Measurements from ENCODE around the gene IP6K1.
"Not testable (repeated sequence)": the region's sequence is repeated elsewhere in the genome, so short reads cannot be mapped to it uniquely, and the experiment has no call there.

The IP6K1 gene

DNA sequence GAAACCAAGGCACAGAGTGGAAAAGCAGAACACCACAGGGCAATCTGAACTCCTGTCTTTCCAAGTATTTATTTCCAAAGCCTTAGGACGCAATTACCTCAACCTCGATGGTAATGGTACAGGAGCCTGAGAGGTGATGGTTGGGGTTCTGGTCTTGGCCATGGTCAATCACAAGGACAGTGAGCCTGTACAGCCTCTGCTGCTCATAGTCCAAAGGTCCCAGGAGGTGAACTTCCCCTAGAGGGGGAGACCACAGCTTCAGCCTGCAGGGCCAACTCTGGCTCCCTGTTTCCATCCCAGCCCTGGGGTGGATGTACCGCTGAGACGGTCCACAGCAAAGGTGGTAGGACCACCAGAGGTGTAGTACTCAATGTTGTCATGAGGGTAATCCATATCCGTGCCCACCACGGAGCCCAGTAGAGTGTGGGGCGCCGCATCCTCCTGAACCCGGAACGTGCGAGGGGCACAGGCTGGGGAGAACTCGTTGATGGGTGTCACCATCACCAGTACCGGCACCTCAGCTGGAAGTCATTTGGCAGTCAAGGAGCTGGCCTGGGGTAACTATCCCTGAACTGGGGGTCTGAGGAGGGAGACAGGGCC, 7.2 kb upstream of the IP6K1 start:
- DNase-seq (ENCODE audit: low read depth): no peak

DNA sequence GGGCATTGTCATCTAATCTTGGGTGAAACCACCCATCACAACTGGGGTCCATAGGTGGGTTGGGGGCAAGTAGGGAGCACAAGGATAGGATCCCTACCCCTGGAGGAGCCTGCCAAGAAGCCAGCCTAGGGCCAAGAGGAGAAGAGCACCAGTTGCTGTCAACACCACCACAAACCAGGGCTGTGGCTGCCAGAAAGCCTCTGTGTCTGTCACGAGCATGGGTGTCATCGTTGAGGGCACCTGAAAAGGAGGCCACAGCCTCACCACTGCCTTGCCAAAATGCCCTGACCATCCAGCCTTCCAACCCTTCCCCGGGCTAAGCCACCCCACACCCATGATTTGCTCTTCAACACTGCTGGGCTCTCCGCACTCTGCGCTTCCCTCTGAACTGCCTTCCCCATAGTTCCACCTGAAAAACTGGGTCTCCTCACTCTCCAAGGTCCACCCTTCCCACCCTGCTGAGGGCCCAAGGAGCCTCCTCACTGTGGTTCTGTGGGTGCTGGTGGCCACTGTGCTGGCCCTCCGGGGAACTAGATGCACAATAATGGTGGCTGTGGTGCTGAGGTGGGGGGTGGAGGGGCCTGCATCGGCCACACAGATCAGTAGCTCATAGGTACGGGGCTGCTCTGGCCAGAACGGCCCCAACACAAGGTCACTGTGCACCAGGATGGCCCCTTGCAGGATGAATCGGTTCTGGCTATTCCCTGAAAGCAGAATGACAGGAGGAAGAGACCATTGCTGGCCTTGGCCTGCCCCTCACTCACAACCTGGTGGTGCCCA, 6.2 kb upstream of the IP6K1 start:
- no peak for DNase-seq (ENCODE audit: low read depth)

DNA sequence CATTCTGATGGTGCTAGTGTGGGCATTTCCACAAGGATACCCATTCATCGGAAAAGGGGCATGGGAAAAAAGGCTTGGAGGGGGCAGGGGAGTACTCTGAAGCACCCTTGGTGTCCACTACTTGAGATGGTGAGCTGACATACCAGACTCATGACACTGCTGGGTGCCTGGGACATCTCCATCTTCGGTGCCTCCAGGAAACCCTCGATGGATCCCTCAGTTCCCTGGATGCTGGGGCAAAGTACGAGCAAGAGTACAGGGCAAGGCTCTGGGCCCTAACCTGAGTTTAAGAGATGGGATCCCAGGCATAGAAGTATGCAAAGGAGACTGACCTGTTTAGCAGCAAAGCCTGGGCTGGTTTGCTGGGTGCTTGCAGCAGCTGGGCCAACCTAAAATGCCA, 5.2 kb upstream of the IP6K1 start:
- no peak for DNase-seq (ENCODE audit: low read depth)

DNA sequence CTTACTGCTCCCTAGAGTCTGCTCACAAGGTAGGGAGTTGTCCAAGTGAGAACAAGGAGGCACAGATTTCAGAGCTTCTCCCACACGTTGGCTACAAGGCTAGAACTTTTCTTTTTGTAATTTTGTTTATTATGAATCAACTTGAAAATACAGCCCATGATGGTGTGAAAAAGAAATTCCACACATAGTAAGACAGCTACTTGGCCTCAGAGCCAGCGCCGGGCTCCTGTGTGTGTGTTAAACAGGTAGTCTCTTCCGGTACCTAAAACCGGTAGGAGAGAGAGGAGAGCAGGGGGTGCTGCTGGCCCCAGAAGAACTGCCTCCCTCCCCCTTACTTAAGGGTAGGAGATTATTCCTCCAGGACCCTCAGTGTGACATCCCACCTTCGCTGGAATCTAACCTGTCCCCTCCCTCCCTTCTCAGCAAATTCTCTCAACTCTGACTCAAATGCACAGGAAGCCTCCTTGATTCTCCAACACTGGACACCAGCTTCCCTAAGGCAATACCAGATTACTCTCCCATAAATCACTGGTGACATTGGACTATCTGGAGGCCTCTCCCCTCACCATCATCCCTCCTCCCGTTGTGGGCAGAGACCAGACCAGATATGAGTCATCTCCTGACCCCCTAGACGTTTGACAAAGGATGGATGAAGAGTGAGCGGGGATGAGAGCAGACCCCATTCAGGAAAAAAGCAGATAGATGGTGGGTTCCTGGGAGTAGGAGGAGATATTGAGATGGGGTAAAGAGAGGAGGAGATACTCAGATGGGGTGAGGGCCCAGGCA, 4.5 kb upstream of the IP6K1 start:
- no peak for DNase-seq (ENCODE audit: low read depth)

DNA sequence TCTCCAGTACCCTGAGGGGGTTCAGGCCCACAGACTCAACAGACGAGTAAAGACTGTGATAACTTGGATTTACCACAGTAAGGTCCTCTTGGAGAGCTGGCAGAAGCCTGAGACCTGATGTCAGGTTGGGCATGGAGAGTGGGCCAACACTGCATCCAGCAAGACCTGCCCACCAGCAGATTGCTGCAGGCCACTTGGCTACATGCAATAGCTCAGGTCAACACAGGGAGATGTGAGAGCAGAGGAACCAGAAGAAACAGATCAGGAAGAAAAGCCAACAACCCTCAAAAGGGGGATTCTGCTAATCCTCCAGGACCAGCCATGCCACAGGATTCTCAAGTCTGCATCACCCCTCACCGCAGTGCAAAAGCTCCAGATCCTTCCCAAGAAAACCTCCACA, 1.7 kb upstream of the IP6K1 start:
- no peak for DNase-seq (ENCODE audit: low read depth)

DNA sequence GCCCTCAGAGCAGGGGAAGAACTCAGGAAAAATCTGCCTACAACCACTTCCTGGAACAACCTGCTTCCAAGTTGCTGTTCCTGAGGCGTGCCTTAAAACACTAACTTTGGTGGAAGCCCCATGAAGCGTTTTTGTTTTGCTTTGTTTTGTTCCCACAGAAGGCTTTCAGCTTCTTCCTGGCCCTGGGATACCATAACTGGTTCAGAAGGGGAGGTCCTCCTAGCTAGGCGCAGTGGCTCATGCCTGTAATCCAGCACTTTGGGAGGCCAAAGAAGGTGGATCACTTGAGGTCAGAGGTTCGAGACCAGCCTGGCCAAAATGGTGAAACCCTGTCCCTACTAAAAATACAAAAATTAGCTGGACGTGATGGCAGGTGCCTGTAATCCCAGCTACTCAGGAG, 1.2 kb upstream of the IP6K1 start:
- DNase-seq (ENCODE audit: low read depth): no peak

DNA sequence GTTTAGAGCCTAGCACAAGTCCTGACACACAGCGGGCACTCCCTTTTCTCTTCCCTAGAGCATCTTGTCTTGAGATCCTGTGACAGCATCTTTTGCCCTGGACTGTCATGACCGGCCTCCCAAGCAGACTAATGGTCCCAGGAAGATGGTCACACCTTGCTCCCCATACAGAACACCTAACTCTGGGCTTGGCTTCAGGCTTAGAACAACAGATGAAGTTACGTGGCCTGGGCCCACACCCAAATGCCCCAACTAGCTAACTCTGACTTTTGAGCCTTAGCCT, 781 bp upstream of the IP6K1 start:
- no peak for DNase-seq (ENCODE audit: low read depth)

DNA sequence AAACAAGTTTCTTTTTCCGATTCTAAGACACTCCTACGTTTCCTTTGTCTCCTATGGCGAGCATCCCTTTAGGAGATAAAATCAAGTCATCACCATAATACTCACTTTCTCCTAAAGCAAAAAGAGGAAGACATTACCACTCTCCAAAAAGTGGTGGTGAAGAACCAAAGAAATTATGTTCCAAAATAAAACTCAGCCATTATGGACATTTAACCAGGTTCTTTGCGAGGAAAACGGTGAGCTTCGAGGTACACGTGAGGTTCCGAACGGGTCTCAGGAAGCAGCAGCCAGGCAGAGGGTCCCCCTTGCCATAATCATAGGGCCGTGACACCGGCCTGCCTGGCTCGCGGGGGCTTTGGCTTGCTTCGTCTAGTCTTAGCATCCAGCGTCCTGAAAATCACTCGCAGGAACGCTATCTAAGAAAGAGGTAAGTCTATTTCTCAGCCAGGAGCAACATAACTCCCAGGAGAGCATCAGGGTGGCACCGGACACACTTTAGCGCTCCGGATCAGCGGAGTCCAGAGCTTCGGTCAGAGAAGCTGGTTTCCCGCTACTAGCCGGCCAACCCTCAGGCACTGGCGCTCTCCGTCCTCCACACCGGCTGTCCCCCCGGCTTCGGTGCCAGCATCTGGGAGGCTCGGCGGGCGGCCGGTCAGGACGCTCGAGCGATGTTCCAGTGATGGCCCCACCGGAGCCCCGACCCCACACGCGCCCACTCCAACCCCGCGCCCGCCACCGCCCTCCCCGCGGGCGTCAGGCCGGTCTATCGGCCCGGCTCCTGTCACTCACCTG, 581 bp downstream of the IP6K1 start:
- DNase-seq (ENCODE audit: low read depth): no peak

DNA sequence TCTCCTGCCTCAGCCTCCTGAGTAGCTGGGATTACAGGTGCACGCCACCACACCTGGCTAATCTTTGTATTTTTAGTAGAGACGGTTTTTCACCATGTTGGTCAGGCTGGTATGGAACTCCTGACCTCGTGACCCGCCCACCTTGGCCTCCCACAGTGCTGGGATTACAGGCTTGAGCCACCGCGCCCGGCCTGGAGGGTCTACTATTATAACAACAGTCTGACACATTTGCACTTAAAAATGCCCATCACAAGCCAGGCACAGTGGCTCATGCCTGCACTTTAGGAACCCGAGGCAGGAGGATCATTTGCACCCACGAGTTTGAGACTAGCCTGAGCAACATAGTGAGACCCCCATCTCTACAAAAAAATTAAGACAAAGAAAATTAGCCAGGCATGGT, 4.1 kb downstream of the IP6K1 start:
- not testable (repeated sequence) for DNase-seq (ENCODE audit: low read depth)

DNA sequence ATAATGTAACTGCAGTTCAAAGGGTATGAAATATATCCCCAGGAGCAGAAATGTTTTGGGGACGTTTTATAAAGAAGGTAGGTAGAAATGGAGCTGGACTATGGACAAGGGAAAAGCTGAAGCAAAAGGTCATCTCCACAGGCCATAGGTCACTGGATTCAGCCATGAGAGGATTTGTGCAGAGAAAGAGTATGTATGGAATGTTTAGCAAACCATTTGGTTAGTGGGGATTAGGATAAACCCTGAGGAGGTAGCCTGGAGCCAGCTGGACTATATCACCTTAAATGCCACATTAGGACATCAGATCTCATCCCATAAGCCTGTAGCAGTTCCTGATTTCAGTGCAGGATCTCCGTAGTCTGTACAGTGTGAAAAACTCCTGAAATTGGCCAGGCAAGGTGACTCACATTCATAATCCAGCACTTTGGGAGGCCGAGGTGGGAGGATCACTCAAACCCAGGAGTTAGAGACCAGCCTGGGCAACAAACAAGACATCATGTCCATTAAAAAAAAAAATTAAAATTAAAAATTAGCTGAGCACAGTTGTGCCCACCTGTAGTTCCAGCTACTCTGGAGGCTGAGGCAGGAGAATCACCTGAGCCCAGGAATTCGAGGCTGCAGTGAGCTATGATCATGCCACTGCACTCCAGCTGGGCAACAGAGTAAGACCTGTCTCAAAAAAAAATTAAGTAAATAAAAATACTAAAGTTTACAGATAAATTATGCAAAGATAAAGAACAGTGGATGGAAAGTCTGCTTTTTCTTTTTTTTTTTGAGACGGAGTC, 4.7 kb downstream of the IP6K1 start:
- no peak for DNase-seq (ENCODE audit: low read depth)

DNA sequence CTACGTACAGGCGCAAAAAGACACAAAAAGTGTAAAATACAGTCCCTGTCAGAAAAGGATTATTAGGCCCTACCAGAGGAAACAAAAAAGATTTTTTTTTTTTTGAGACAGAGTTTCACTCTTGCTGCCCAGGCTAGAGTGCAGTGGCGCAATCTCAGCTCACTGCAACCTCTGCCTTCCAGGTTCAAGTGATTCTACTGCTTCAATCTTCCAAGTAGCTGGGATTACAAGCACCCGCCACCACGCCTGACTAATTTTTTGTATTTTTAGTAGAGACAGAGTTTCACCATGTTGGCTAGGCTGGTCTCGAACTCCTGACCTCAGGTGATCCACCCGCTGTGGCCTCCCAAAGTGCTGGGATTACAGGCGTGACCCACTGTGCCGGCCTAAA, 5.4 kb downstream of the IP6K1 start:
- DNase-seq (ENCODE audit: low read depth): not testable (repeated sequence)

DNA sequence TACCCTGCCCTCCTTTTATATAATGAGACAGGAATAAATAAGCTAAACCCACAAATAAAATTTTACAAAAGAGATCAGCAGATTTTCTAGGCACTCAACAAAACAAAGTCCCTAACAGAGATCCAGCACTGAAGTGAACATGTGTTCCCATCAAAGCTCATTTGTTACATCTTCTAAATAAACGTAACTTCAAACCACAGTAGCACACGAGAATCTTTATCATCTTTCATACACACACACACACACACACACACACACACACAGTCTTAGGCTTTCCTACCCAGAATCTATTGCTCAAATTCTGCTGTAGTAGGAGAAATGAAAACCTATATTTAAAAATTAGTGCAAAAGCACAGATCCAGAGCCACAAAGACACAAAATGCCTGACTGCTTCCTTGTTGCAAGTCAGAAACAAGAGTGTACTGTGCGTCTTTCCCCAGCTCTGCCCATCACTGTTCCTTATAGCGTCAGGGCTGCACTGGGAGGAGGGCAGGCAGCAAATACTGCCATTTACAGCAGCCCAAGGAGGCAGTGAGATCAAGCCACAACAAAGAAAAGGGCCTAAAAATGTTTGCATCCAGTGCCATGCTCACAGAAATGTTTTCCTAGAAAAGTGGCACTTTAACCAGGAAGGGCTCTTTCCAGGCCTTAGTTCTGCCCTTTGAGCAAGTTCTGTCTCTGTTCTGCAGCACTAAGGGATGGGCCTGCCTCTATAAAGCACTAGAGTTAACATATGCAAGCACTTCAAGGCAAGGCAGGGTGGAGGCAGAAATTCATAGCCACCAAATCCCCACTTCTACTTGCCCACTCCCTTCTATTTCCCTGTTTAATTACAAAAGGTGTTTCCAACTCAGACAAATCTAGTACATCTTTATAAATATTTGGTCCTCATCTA, 6.0 kb downstream of the IP6K1 start:
- DNase-seq (ENCODE audit: low read depth): no peak

DNA sequence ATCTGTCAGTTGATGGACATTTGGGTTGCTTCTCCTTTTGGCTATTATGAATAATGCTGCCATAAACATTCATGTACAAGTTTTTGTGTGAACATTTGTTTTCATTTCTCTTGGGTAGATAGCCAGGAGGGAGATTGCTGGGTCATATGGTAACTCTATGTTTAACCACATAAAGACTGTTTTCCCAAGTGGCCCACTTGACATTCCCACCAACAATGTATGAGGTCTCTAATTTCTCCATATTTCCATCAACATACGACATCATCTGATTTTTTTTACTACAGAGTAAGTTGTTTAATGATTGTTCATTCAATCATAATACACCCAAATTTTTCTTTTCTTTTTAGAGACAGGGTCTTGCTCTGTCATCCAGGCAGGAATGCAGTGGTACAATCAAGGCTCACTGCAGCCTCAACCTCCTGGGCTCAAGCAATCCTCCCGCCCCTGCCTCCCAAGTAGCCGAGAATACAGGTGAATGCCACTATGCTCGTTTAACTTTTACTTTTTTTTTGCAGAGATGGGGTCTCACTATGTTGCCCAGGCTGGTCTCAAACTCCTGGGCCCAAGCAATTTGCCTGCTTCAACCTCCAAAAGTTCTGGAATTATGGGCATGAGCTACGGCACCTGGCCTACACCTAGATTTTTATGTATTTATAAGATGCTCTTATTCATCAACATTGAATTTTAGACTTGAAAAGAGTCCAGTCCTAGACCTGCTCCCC, 6.8 kb downstream of the IP6K1 start:
- DNase-seq (ENCODE audit: low read depth): no peak

DNA sequence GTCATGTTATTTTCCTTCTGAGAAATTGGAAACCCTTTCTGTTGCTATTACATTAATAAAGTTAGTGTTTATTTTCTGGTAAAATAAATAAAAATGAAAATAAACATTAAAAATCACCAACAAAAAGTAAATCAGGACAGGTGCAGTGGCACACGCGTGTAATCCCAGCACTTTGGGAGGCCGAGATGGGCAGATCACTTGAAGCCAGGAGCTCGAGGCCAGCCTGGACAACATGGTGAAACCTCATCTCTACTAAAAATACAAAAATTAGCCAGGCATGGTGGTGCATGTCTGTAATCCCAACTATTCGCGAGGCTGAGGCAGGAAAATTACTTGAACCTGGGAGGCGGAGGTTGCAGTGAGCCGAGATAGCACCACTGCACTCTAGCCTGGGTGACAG, 10.2 kb downstream of the IP6K1 start:
- not testable (repeated sequence) for DNase-seq (ENCODE audit: low read depth)

DNA sequence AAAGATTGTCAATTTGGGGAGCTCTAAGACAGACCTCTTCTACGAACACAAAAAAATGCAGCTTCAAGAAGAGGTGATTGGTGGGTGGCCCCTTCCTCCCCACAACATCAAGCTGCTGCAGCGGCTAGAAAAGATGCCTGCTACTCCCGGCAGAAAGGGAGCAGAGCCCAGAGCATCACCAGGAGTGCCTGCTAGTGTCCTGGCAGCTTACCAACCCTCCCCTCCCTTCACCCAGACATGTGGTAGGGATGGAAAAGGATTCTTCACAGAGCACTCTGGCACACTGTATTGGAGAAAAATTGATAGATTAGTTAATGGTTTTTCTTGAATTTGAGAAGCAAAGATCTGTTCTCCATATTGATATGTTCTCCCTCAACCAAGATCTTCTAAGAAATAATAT, 10.8 kb downstream of the IP6K1 start:
- no peak for DNase-seq (ENCODE audit: low read depth)

DNA sequence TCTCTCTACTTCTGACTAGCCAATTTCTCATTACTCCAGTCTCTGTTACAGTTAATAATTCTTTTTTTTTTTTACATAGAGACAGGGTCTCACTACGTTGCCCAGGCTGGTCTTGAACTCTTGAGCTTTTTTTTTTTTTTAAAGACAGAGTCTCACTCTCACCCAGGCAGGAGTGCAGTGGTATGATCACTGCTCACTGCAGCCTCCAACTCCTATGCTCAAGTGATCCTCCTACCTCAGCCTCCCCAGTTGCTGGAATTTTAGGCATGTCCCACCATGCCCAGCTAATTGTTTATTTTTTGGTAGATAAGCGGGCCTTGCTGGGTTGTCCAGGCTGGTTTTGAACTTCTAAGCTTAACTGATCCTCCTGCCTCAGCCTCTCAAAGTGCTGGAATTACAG, 13.6 kb downstream of the IP6K1 start:
- no peak for DNase-seq (ENCODE audit: low read depth)

DNA sequence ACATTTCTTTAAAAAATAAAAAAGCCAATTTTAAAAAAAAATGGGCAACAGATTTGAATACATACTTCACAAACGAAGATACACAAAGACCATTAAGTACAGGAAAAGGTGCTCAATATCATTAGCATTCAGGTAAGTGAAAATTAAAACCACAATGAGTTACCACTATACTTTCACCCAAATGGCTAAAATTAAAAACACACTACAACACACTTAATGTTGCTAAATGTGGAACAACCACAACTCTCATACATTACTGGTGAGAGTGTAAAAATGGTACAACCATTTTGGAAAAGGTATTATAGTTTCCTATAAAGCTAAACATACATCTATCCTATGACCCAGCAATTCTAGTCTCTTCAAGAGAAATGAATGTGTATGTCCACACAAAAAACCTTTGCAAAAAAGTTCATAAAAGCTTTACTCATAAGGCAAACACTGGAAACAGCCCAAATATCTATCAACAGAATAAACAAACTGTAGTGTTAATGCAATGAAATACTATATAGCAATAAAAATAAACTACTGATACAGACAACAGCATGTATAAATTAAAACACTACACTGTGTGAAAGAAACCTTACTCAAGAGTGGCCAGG, 14.9 kb downstream of the IP6K1 start:
- no peak for DNase-seq (ENCODE audit: low read depth)

DNA sequence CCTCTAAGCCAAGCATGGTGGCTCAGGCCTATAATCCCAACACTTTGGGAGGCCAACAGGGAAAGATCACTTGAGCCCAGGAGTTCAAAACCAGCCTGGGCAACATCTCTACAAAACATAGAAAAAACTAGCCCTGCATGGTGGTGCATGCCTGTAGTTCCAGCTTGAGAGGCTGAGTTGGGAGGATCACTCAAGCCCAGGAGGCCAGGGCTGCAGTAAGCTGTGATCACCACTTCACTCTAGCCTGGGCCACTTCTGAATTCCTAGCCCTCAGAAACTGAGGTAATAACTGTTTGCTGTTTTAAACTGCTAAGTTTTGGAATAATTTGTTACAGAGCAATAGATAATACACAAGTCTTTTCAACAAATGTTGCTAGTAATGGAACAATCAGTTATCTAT, 16.4 kb downstream of the IP6K1 start:
- no peak for DNase-seq (ENCODE audit: low read depth)

DNA sequence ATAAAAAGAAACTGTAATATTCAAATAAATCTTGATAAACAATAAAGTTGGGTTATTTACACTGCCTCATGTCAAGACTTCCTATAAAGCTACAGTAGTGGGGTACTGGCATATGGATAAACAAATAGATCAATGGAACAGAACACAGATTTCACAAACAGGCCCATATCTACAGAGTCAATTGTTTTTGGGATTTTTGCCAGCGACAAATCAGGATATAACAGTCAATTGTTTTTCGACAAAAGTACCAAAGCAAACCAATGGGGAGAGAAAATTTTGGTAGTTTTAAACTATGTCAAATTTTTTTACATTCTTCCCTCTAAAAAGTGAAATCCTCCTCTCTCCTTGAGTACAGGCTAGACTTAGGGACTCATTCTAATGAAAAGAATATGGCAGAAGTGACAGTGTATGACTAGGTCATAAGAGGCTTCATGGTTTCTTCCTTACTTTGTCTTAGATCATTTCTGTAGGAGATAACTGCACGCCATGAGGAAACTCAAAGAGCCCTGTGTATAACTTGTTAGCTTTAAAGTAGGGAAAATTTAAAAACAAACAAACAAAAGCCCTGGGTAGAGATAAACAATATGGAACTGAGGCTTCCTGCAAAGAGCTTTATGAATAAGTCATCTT, 16.9 kb downstream of the IP6K1 start:
- no peak for DNase-seq (ENCODE audit: low read depth)

All from stromal cell of bone marrow (primary cell).